Stimulated activated CD8-positive, alpha-beta memory T cell treated with anti-CD3 and anti-CD28 coated beads, Interleukin-2, amount 100 ng/mL, for 1 hour (primary cell): ENCODE data around the gene SORCS1.

ENCODE experiments used
- DNase-seq, 2 donors: peaks; one replicate each; pipeline ENCODE4 v3.0.0-alpha.2; 2020; ENCODE audit warnings: low read depth in 2 of 2

Gene SORCS1

GRCh38 chr10:107163881-107164861 is at the start of gene SORCS1:
Gene SORCS1 (minus strand): TSS chr10:107164706.
- no peak for DNase-seq

DNA sequence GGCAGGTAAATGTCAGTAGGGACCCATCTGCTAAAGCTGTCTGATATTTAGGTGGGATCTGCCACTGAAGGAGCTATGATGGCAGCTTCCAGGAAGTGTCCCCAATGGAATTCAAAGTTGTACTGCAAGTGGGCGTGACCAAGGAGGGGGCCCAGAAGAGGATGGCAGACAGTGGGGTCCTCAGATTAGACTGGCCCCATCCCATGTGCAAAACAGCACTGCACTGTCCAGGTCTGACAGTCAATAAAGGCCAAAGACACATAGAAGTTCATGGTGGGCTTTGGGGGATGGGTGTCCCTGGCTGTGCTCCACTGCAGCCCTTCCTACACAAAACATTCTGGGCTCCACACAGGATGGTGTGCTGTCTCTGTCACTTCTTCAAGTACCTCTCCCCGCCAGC is 49.8 kb upstream of the SORCS1 start:
- DNase-seq = no peak

- no peak for DNase-seq
Measured at GRCh38 chr10:107213861-107214260, 49.4 kb upstream of the SORCS1 start.

GRCh38 chr10:107206833-107207232 is 42.3 kb upstream of the SORCS1 start:
- DNase-seq = no peak

- no peak for DNase-seq
Measured at GRCh38 chr10:107169516-107169915, 5.0 kb upstream of the SORCS1 start.

DNA sequence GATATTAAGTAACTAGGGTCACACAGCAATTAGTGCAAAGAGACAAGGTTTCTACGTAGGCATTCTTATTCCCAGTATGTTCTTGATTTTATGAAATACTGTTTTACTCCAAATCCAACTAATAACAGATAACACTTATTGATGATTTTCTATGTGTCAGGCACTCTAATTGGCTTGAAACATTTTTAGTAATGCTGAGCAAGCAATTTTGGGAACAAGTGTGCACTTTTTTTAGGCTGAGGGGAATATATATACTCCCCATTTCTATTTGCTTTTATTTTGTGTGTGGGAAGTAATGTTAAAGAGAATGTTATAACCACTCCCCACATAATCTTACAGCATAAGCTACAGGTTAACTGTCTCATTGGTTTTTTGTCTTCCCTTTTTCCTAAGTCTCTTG is 4.2 kb upstream of the SORCS1 start:
- no peak for DNase-seq

GRCh38 chr10:107166403-107166802 is 1.9 kb upstream of the SORCS1 start:
- DNase-seq = no peak

GRCh38 chr10:107164992-107165391 is 486 bp upstream of the SORCS1 start:
- no peak for DNase-seq

DNA sequence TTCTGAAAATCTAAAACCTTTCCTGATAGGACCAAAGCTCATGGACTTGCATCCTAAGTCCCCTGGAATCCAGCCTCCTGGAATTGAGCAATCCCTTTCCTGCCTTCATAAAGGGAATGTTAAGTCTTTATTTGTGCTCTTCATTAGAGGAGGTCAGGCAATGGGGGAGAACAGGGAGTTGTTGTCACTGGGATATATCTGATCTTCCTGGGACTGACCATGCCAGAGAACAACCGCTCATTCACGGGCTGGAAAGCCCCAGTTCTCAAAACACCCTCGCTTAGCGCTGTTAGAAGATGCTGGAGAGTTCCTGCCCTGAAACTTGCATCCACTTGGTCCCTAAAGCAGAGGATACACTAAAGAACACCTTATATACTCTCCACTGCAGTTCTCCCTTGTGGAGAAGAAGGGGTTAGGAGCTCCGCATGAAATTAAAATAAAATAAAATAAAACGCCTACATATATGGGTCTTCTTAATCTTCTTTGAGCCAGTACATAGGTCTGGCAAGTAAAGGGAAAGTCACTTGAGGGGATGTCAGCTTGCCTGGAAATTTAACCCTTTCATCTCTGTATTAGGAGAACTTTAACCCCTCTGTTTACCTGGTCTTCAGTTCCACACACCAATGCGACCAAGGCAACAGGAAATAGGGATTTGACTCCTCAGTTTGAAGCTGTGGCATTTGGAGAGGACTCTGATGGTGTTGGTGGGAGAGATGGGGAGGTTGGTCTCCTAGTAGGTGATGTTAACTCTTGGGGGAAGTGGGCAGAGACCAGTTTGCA is 1.2 kb downstream of the SORCS1 start:
- DNase-seq = no peak

DNA sequence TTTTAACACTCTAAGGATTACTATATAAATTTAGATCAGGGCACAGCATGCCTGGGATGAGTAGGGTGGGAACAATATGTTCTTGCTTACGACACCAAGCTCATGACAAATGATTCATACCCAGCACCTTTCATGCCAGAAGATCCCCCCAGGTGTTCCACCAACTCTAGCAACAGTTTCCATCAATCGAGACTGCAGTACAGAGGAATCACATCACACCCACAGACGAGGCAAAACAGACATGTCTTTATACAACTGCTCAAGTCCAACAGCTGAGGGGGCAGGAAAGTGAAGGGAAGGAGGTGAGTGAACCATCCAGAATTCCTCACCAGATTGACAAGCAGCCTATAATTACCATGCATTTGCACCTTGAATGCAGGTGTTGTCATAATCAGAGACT is 3.6 kb downstream of the SORCS1 start:
- DNase-seq = no peak

DNA sequence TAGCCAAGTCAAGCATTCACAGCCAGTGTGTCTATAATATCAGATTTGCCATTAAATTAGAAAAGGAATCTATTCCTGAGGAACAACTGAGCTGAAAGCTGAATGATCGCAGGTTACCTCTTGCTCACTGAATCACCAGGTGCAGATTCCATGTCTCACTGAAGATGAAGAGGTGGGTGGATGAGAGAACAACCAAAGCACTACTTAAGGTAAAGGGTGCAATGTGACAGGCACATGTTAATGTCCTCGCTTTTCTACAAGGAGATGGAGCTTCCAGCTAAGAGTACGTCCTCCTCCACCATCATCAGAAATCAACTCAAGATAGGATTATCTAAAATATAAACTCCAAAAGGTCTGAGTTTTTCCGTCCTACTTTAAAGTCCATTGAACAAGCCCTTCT is 4.6 kb downstream of the SORCS1 start:
- no peak for DNase-seq

DNA sequence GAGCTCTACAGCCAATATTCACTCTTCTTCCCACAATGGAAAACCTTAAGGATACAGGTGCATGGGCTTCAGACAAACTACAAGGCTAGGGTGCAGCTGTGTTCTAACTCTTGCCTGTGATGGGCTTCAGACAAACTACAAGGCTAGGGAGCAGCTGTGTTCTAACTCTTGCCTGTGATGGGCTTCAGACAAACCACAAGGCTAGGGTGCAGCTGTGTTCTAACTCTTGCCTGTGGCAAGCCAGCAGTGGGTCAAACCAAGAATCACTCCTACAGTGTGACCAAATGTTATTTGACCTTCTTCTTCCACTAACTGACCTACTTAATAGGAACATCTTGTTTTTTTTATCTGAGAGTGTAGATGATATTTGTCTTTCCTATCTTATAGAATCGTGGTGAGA is 7.4 kb downstream of the SORCS1 start:
- DNase-seq = no peak

- no peak for DNase-seq
Measured at GRCh38 chr10:107152087-107152486, 12.4 kb downstream of the SORCS1 start.

DNA sequence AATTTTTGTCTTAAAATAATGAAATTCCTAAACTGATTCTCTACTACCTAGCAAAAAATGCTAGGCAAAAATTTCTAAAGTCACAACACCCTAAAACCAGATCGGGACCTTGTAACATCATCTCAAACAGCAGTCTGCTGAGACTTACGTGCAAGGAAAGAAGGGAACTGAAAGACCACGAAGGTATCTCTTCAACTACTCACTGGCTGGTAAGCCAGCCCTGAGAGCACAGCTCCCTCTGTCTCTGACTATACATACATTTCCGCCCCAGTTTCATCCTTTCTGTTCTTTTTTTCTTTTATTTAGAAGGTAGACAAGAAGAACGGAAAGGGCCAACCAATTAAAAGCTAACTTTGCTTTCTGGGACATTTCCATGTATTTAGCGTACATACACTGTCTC is 15.6 kb downstream of the SORCS1 start:
- DNase-seq = no peak

DNA sequence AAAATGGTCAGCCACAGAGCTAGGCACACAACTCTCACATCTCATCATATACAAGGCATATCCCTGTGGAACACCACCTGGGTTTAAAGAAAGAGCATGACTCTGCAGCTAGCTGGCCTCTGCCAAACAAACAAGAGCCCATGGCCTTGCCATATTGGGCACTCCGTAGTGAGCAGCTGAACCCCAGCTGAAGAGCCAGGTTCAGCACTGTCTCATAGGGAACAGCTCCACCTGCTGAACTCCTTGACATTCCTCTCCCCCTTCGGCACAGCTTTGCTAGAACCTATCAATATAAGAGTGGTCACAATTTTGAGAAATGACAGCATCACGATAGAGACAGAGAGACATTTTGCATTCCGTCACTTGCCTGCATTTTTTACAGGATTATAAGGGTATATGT is 20.0 kb downstream of the SORCS1 start:
- DNase-seq = no peak

DNA sequence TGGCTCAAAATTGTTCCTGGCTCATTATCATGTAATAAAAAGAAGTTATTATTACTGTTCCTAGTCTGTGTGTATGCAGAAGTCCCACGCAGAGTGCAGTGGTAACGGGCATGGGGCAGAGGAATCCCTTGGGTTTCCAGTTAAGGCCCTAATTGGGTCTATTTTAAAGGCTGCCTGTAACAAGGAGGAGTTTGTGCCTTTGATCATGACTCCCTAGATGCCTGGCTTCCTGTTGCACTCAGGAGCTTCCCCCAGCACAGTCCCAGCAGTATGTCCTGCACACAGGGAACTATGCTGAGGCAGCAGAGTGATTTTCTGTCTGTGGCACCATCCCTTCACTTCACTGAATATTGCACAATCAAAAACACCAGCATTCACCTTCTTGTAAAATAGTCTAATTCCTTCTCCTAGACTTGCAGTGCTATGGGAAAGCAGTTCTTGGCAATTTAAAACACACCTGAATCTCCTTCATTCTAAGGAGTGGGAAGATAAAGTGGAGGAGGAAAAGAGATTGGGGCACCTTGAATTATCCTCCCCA is 22.9 kb downstream of the SORCS1 start:
- DNase-seq = no peak

- DNase-seq = no peak
Measured at GRCh38 chr10:107139237-107139636, 25.3 kb downstream of the SORCS1 start.

DNA sequence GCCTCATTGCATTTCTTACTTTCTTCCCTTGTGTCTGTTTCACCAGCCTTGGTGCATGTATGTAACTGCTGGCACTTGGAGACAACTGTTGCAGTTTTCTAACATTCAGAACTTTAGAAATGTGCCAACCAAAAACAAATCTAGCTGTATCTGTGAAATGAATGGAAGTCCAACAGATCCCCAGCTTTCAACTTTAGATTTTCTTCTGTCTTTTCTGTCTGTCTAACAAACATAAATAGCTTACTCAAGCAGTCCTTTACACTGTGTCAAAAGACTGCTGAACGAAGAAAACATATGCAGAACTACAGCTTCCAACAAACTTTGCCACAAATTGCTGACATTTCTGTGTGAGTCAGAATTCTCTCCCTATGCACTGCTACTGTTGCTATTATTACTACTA is 30.9 kb downstream of the SORCS1 start:
- no peak for DNase-seq

DNA sequence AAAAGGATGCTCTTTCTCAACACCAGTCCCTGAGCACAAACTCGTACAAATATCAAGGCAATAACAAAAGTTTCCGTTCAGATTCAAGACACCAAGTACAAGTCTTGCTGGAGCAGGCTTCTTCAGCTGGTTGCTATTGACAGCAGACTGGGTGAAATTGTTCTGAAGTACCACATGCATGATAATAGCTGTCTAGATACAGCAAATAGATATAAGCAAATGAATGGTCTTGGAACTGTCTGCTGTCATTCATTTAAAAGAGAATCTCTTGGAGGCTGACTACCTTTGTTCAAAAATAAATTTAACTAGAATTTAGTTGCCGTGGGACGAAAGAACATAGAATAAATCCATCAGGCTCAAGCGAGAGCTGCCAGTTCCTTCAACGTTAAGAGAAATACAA is 35.5 kb downstream of the SORCS1 start:
- DNase-seq = no peak

- no peak for DNase-seq
Measured at GRCh38 chr10:107126512-107127065, 37.9 kb downstream of the SORCS1 start.

- no peak for DNase-seq
Measured at GRCh38 chr10:107122703-107123102, 41.8 kb downstream of the SORCS1 start.

GRCh38 chr10:107118866-107119265 is 45.6 kb downstream of the SORCS1 start:
- DNase-seq = no peak
